HTERT RPE-1 (cell line): Measurements from ENCODE around the gene PERCC1.
"Not testable (repeated sequence)": the region's sequence is repeated elsewhere in the genome, so short reads cannot be mapped to it uniquely, and the experiment has no call there.

Experiments used
- in situ Hi-C: fragments of 300-500 bp; cut with MboI; formaldehyde crosslinking; loops from 4 replicates; pipeline ENCODE4 v1.14.3; 2020; ENCODE audit warnings: low sequenced_read_pairs

Gene PERCC1

DNA sequence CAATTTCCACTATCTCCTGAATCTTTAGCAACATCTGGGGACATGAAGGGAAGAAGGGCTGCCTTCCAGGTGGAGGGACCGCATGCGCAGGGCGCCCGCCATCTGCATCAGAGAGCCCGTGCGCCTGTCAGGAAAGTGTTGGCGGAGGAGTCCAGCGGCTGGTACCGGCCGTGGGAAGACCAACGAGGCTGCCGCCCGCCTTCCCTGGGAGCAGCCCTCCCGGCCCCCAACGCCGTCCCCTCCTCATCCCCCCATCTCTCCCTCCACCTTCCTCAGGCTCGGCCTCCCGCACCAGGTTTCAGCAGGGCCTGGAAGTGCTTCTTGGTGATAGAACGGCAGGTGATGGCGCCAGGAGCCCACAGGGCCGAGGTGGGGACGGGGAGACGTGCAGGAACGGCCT lies 35.2 kb downstream of the PERCC1 start:
- in situ Hi-C loops, result no loop called here

GRCh38 chr16:1466968-1467521 lies 36.2 kb downstream of the PERCC1 start:
- in situ Hi-C loops, result no loop called here

DNA sequence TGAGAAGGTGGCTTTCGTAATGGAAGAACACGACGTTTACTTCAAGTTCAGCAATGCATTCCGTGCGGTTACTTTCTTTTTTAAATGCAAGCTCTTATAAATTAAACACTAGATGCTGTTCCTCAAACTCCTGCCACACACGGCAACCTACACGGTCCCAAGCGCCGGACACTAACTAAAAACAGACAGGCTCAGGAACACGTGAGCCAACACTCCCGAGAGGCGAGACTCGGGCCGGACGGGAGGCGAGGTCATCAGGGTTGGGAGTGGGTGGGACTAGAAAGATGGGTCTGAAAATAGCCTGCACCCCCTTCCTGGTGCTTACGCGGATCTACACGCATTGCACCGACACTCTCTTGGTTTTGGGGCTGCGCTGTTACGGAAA lies 37.5 kb downstream of the PERCC1 start:
- in situ Hi-C loops, result no loop called here

DNA sequence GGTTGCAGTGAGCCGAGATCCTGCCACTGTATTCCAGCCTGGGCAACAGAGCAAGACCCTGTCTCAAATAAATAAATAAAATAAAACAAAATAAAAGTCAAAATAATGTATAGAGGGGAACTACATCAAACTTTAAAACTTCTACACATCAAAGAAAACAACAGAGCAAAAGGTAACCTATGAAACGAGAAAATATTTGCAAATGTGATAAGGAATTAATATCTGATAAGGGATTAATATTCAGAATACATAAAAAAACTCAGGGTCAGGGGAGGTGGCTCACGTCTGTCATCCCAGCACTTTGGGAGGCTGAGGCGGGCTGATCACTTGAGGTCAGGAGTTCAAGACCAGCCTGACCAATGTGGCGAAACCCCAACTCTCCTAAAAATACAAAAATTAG lies 38.3 kb downstream of the PERCC1 start:
- in situ Hi-C loops, result not testable (repeated sequence)

DNA sequence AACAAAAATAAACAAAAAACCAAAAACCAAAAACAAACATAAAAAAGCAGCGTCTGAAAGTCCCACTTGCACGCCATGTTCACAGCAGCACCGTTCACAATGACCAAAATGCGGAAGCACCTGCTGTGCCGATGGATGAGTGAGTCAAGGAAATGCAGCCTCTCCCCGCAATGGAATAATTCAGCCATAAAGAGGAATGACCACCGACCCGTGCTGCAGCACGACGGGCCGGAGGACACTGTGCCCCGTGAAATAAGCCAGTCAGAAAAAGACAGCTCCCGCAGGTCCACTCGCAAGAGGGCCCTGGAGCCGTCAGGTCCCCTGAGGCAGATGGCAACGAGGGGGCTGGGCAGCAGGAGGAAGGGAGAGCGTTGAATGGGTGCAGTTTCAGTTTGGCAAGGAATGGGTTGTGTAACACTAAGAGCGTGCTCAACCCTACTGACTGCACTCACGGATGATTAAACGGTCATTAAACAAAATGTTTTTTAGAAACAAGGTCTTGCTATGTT lies 38.9 kb downstream of the PERCC1 start:
- in situ Hi-C loops, result no loop called here

DNA sequence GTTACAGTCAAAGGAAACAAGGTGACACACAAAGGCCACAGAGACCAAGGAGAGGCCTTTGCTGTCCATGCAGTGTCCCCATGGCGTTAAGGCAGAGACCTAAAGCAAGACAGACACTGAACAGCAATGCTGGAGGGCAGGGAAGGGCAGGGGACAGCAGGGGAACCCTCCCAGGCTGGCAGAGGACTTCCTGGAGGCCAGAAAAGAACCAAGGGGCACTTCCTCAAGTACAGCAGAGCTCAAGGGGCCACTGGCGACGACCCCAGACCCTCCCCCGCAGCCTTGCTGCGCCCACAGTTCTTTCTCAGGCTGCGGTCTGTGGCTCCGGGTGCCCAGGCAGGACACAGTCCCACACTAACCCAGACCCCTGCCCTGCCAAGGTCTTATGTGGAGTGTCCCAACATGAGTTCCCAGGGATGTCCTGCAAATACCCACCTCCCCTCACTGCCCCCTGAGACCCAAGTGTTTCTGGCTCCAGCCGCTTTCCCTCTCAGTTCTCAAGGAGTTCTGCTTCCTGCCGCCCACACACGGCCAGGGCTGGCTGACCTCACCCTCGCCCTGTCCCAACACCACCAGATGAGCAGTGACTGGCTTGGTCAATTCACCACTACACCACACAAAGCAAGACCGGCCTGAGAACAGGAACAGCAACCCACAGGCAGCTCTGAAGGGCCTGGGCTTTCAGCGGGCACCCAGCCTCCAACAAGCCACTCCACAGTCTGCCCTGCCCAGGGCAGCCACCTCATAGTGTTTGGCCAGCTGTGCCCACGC lies 39.8 kb downstream of the PERCC1 start:
- in situ Hi-C loops, result no loop called here

GRCh38 chr16:1471569-1472194 lies 40.8 kb downstream of the PERCC1 start:
- in situ Hi-C loops, result no loop called here

- in situ Hi-C loops, result no loop called here
Measured at GRCh38 chr16:1472974-1473373, 42.1 kb downstream of the PERCC1 start.

- in situ Hi-C loops, result no loop called here
Measured at GRCh38 chr16:1474082-1474795, 43.4 kb downstream of the PERCC1 start.

DNA sequence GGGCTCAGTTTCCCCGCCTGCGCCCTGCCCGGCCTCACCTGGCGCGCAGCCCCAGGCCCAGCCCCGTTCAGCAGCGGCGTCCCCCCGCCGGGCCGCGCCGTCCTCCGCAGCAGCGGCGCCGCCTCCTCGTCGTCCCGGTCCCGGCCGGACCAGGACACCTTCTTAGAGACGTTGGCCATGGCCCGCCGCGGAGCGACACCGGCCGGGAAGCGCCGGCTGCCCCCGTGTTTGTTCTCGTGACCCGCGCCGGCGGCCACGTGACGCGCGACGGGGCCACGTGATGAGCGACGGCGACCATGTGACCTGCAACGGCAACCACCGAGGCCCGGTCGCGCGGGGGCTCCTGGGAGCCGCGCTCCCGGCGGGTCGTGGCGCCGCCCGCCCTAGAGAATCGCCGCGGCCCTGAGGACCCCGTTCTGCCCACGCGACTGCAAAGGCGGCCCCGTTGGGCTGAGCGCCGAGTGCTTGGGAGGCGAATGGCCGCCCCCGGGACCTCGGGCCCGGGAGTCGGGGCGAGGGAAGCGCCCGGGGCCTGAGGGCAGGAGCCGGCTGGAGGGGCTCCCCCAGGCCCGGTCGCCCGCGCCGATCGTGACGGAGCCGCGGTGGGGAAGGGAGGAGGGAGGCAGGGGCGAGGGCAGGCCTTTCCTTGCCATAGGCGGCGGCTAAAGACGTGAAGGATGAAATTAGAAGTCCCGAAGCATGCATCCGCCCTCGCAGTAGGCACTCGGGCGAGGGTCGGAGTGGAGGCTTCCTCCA lies 44.1 kb downstream of the PERCC1 start, which contains the start of gene CLCN7:
CLCN7 (minus strand) TSS at position 233 of the 756 bp plus-strand sequence; CDS start at position 179, 54 bp downstream.
- in situ Hi-C loops, result no loop called here

DNA sequence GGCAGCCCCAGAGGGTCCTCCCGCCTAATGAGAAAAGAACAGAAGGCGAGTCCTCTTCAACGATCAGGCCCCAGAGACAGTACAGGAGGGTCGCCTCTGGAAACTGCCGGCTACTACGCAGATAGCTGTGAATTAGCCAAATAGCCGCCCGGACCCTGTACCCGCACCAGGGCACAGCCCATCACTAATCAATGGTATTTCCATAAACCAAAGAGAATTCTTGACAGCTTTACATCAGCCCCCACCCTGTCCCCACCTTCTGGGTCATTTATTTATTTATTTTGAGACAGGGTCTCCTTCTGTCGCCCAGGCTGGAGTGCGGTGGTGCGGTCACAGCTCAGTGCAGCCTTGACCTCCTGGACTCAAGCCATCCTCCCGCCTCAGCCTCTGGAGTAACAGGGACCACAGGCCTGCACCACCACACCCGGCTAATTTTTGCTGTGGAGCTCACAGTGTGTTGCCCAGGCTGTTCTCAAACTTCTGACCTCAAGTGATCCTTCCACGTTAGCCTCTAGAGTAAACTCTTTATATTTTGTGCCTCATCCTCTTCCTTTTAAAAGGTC lies 44.8 kb downstream of the PERCC1 start:
- in situ Hi-C loops, result no loop called here

DNA sequence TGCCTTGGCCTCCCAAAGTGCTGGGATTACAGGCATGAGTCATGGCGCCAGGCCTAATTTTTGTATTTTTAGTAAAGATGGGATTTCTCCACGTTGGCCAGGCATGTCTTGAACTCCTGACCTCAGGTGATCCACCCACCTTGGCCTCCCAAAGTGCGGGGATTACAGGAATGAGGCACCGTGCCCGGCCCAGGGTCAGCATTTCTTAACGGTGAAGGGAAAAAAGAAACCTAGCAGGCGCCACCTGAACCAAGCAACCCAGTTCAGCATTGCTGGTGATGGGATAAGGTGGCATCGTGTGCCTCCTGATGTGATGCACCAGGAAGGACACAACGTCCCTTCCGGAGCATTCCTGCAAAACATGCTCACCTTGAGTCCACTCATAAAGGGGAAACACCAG lies 46.2 kb downstream of the PERCC1 start:
- in situ Hi-C loops, result no loop called here

- in situ Hi-C loops, result not testable (repeated sequence)
Measured at GRCh38 chr16:1478937-1479336, 48.1 kb downstream of the PERCC1 start.

DNA sequence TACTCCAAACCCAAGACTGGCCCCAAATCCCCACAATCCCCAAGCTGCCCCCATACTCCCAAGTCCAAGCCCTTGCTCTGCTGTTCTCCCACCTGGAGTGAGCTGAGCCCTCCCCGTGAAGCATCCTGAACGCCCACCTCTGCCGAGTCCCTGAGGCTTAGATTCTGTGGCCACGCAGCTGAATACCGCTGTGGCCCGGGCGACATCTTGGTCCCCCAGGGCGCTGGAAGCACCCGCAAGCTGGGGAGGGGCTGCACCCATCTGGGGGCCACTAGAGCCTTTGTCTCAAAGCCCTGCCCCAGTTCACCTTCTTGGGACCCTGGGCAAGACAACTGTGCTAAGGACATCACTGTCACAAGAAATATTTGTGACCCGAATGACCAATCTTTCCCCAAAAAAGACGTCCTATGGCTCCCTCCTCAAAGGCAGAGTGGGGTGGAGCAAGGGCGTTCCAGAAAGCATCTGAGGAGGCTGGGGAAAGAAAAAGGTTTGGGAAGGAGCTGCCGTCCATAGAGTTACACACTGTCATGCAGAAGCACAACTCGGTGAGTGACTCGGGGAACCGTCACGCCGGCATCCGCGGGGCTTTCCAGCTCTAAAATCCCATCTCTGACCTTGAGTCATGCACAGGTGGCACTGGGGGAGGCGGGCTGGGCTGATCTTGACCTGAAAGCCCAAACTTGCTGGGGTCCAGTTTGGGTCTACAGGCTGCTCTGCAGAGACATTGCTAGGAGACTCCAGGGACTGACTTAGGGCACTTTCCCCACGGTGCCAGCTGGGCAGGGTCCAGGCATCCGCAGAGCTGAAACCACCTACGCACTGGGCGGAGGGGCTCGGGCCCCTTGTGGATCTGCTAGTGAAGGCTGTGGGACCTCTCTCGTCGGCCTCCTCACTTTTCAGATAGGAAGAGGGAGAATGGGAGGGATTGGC lies 51.3 kb downstream of the PERCC1 start:
- in situ Hi-C loops, result no loop called here
